ENCODE measurements around the gene ATAD3B. TPM values are rescaled to one million over a fixed set of nuclear protein-coding genes. Genes with fewer than 3 reads are reported as not detected.
"Not testable (repeated sequence)": the region's sequence is repeated elsewhere in the genome, so short reads cannot be mapped to it uniquely, and the experiment has no call there.

ATAD3B gene
- total RNA-seq, 1 donor from 2014 or later: 16.0 TPM

DNA sequence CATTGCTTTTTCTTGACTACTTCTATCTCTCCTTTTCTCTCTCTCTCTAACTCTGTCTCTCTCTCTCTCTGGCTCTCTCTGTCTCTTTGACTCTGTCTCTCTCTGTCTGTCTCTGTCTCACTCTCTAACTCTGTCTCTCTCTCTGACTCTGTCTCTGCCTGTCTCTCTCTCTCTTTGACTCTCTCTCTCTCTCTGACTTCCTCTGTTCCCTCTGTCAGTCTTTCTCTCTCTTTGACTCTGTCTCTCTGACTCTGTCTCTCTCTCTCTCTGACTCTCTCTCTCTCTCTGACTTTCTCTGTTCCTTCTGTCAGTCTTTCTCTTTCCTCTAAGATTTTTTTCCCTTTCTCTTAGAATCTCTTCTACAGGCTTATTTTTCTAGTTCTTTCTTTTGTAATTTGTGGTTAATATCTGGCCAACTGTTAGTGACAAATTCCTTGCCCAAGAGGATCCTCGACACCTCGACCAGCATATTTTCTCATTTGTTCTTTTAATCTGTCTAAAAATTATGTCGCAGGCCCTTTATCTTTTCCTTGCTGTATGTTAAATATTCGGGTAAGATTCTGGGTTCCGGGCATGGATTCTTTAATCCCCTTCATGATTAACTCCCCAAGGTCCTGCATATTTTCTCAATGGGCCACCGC lies 22.3 kb upstream of the ATAD3B start, which contains the start of gene ATAD3C:
Gene ATAD3C, plus strand, starts transcription at position 591 of the 641 bp plus-strand sequence. CDS start 995 bp downstream, outside the sequence.
- DNase-seq (ENCODE audit: low spot score): no peak
- no peak for ATAC-seq

DNA sequence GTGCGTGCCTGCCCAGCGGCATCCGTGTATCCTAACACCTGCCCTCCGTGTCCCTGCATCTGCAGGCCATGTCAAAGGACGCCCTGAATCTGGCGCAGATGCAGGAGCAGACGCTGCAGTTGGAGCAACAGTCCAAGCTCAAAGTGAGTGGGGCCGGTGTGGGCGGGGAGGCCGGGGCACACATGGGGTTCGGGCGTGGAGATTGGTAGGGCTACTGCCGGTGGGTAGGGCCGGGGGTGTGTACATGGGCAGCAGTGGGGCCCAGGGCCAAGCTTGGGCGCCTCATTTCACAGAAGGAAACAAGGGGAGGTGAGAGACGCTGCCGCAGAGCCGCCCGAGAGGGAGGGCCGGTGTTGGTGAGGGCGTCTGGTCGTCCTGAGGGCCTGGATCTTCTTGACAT lies 20.9 kb upstream of the ATAD3B start:
- not testable (repeated sequence) for ATAC-seq; DNase-seq (ENCODE audit: low spot score)

DNA sequence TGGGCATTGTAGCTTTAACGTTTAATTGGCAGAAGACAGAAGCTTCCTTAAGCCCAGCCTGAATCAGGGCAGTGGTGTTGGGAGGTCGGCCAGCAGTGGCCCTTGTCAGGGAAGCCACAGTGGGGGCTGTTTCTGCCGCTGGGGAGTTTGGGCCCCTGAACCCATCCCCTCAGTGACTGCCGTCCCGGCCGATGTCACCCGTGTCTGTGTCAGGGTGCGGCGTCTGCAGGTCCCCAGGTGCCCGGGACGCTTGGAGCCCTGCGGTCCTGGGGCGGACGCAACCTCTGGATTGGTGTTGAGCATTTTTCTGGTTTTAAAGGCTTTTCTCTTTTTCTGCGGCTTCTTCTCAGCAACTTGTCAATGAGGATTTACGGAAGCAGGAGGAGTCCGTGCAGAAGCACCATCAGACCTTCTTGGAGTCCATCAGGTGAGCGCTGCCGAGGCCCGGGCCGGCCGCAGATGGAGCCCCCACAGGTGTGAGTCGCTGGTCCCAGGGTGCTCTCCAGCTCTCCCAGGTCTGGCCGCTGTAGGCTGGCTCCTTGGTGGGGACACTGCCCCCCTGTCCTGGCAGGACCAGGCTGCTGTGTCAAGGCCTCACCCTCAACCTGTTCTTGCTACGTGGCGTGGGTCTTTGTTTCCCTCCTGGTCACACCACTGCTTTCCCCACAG lies 19.7 kb upstream of the ATAD3B start:
- DNase-seq (ENCODE audit: low spot score) (no peak), ATAC-seq (no peak)

DNA sequence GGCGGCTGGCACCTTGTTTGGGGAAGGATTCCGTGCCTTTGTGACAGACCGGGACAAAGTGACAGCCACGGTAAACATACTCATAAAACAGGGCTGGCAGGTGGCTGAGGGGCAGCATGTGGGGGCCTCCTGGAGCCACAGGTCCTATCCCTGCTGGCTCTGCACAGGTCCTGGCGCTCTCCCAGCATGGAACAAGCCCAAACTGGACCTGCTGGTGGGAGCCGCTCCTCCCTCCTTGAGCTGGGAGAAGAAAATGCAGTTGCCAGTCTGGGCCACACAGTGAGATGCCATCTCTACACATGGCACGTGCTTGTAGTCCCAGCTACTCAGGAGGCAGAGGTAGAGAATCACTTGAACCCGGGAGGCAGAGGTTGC lies 19.2 kb upstream of the ATAD3B start:
- not testable (repeated sequence) for DNase-seq (ENCODE audit: low spot score); ATAC-seq

DNA sequence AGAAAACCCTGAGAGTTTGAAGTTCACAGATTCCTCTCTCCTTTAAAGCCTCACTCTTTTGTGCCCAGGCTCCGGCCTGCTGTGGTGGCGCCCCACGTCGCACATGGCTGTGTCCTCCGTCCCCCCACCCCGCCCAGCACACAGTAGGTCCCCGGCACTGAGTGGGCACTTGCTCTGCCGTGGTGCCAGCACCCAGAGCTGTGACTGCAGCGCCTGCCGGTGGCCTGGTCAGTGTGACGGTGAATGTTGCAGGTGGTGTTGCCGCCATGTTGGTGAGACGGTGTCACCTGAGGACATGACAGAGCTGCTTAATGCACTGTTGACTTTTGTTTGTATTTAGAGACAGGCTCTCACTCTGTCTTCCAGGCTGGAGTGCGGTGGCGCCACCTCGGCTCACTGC lies 18.7 kb upstream of the ATAD3B start:
- DNase-seq (ENCODE audit: low spot score): no peak
- no peak for ATAC-seq

DNA sequence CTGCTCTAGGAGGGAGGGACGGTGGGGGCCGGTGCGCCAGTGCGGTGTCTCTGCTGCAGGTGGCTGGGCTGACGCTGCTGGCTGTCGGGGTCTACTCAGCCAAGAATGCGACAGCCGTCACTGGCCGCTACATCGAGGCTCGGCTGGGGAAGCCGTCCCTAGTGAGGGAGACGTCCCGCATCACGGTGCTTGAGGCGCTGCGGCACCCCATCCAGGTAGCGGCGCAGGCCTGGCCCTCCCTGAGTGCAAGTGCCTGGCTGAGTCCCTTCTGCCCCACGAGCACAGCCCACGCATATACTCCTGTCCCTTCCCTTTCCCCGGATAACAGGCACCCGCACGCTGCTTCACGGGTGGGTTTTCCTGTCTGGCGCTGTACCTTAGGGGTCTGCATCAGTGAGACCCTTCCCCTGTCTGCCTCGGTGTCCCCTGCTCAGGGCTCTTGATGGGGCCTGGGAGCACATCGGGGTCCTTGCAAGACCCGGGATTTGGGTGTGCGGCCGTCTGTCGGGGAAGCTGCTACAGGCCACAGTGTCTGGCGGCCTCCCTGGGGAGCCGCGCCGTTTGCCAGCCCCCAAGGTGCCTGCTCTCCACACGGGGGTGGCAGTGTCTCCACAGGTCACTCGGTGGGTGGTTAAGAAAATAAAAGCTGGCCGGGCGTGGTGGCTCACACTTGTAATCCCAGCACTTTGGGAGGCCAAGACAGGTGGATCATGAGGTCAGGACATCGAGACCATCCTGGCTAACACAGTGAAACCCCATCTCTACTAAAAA lies 17.1 kb upstream of the ATAD3B start:
- not testable (repeated sequence) for ATAC-seq; DNase-seq (ENCODE audit: low spot score)

DNA sequence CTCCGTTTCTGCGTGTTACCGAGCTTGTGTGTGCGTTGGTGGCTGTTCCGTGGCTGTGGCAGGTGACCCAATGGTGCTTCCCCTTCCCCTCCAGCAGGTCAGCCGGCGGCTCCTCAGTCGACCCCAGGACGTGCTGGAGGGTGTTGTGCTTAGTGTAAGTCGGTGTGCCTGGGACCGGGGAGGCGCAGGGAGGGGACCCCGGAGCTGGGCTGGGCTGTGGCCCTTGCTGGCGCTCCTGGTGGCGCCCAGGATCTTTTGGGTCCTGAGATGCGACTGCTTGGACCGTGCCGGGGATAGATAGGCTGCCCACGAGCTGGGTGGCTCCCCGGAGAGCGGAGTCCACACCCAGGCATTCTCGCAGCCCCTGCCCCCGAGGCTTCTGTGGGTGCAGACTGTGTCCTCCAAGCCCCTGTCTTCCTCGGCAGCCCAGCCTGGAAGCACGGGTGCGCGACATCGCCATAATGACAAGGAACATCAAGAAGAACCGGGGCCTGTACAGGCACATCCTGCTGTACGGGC lies 16.1 kb upstream of the ATAD3B start:
- no peak for ATAC-seq
- DNase-seq (ENCODE audit: low spot score): no peak

DNA sequence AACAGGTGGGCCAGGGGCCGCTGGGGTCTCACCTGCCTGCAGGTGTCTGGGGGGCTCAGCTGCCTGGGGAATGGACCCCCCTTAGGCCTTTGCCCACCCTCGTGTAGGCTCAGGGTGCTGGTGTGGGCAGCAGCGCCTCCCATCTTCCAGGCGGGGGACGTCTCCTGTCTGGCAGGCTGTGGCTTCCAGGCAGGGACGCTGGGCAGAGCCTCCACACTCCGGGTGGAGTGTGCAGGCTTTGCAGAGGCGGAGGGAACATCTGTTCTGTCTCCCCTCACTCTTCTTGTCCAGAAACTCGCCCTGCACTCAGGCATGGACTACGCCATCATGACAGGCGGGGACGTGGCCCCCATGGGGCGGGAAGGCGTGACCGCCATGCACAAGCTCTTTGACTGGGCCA lies 15.6 kb upstream of the ATAD3B start:
- ATAC-seq; DNase-seq (ENCODE audit: low spot score): not testable (repeated sequence)

DNA sequence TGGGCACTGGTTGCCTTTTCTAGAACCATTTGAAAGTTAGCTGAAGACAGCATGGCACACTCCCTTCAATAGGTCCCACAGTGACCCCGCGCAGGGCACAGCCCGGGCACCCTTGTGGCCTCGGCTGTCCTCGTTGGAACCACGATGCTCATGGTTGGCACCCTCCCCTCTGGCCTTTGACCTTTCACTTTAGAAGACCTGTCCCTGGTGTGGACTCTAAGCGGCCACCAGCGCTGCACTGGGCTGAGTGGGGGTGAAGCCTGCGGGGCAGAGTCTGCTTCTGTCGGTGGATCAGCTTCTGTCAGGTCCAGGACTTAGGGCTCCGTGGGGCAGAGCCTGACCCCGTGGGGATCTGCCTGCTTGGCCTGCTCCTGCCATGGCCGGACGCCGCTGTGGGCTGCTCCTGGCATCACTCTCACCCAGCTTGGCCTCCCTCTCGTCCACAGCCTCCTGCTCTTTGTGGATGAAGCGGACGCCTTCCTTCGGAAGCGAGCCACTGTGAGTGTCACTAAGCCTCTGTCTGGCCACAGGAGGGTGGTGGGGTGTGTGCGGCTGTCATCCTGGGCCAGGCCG lies 14.8 kb upstream of the ATAD3B start:
- ATAC-seq: peak; percentile 93
- peak; percentile 72 for DNase-seq (ENCODE audit: low spot score)

DNA sequence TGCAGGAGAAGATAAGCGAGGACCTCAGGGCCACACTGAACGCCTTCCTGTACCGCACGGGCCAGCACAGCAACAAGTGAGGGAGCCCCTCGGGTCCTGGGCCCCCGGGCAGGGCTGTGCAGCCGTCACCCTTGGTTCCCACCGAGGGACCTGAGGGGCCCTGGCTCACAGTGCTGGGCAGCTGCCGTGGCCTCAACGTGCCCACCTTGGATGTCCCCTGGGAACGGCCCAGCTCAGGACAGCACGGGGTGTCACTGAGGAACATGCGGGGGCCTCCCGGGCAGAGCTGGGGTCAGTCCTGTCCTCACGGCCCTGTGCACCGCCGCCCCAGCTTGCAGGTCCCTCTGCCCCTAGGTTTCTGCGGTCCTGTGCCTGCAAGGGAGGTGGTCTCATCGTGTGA lies 12.4 kb upstream of the ATAD3B start:
- not testable (repeated sequence) for DNase-seq (ENCODE audit: low spot score); ATAC-seq

DNA sequence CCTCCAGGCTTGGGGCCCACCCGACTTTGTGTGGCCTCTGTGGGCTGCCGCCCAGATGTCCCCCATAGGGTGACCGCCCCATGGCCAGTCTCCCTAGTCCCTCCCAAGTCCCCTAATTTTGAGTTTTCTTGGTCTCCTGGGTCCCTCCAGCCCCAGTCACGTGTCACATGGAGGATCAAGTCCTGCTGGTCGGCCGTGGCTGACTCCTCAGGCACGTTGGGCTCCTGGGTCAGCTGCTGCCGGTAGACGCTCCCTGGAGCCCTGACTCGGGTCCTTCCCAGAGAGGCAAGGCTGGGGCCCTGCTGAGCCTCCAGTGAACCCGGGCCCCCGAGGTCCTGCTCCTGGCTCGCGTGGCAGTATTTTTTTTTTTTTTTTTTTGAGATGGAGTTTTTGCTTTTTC lies 11.9 kb upstream of the ATAD3B start:
- not testable (repeated sequence) for DNase-seq (ENCODE audit: low spot score); ATAC-seq

DNA sequence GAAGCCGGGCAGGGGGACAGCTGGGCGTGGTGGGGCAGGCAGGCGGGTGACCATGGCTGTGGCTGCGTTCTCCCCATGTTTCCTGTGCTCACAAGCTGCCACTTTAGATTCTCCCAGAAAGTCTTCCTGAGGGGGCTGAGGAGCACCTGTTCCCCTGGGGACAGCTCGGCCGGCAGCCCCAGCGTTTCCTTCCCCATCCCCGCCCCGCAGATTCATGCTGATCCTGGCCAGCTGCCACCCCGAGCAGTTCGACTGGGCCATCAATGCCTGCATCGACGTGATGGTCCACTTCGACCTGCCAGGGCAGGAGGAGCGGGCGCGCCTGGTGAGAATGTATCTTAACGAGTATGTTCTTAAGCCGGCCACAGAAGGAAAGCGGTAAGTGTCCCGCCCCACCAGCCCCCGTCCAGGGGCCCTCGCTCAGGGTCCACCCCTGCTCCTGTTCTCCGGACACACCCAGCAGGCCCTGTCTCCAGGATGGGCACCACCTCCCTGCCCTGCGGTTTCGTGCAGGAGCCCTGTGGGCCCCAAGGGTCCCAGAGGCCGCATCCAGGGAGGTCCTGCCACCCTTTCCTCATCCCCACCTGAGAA lies 10.9 kb upstream of the ATAD3B start:
- ATAC-seq: no peak
- no peak for DNase-seq (ENCODE audit: low spot score)

DNA sequence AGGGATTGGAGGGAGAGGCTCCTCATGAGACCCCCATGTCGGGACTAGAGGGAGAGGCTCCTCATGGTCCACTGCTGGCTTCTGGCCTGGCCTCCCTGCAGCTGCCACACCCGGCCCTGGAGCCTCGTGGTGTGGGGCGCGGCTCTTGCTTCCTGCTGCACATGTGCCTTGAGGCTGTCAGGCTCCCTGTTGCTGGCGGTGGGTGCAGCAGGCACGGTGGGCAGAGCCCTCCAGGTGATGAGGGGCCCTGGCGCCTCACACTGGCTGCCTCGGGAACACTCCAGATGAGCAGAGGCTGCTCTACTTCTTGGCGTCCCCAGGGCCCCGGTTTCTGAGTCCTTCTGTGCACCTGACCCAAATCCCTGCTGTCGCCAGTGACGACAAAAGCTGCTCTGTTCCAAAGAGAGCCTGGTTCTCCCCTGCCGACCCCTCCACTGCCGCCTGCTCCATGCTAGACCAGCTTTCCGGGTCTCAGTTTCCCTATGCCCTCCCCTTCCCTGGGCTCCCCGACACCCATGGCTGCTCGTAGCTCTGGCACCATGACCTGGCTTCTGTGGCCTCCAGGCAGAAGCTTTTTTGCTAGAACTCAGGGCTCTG lies 9.7 kb upstream of the ATAD3B start:
- DNase-seq (ENCODE audit: low spot score): no peak
- ATAC-seq: no peak

DNA sequence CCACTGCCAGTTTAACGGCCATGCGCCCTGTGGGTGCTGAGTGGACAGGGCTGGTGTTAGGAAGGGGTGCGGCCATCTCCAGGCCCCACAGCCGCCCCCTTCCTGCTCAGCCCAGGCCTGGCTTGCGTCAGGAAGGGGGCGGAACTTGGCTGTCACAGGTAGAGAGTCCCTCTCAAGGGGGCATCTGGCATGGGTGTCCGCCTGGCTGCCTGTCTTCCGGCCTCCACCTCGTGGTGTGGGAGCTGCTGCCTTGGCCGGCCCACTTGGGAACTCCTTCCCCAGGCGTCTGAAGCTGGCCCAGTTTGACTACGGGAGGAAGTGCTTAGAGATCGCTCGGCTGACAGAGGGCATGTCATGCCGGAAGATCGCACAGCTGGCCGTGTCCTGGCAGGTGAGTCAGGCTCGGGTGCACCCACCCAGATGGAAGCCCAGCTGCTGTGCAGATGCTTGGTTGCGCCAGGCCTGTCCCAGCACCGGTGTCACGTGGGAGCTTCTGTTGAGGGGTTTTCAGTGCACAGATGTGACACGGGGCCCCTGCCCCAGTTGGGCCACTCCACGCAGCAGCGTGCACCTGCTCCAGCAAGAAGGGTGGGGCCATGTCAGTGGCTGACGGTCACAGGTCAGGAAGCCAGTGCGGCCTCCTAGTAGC lies 9.1 kb upstream of the ATAD3B start:
- ATAC-seq (peak; percentile 27), DNase-seq (ENCODE audit: low spot score) (no peak)

DNA sequence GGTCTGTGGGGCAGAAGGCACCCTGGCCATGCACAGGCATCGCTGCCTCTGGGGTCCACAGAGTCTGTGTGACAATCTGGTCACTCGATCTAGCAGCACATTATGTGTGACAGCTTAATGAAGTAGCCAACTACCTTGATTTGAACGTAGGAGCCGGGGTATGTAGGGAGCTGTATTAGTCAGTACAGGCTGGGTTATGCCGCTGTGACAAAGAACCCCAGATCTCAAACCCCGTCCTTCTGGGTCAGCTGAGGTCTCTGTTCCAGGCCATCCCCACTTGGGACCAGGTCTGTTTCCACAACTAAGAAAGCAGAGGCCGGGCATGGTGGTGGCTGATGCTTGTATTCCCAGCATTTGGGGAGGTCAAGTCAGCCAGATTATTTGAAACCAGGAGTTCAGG lies 8.3 kb upstream of the ATAD3B start:
- DNase-seq (ENCODE audit: low spot score) (no peak), ATAC-seq (no peak)

DNA sequence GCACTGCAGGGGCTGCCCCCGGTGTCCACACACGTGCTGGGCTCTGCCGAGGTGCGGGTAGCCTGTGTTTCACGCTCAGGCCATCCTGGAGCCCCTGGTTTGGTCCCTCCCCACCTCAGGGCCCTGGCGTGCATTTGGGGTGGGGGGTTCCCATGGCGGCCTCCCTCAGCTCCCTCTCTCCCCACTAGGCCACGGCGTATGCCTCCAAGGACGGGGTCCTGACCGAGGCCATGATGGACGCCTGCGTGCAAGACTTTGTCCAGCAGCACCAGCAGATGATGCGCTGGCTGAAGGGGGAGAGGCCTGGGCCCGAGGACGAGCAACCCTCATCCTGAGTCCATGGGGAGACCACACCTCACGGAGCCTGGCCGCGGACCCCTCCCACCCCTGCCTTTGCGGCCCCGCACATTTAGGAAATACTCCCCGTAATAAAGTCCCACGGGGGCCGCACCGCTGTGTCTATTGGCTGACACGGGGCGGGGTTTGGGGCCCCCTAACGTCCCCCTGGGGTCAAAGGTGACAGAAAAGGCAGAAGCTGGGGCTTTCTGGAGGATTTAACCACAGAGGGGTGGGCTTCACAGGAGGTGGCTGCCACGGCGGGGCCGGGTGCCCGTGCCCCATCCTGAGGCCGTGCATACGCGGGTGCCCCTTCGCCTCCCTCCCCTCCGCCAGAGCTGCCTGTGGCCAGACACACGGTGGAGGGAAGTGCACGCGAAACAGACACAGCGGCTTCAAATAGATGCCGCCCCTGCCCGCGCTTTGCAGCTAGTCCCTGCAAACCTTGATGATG lies 3.2 kb upstream of the ATAD3B start:
- not testable (repeated sequence) for DNase-seq (ENCODE audit: low spot score); ATAC-seq

DNA sequence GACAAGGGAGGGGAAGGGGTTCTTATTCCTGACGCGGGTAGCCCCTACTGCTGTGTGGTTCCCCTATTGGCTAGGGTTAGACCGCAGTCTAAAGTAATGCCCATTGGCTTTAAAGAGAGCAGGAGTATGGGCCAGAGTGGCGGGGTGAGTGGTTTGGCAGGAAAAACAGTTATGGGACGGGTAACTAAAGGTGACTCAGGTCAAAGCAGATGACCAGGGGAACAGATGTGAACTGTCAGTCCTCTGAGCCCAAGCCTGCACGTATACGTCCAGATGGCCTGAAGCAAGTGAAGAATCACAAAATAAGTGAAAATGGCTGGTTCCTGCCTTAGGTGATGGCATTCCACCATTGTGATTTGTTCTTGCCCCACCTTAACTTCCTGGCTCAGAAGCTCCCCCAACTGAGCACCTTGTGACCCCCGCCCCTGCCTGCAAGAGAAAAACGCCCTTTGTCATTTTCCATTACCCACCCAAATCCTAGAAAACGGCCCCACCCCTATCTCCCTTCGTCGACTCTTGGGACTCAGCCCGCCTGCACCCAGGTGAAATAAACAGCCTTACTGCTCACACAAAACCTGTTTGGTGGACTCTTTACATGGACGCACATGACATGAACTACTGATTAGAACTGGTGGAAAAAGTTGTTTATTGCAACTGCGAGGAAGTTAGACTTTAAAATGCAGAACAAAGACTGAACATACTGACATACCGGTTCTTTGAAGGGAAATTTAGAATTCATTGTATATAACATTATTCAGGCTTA lies 758 bp upstream of the ATAD3B start:
- ATAC-seq (peak; percentile 4), DNase-seq (ENCODE audit: low spot score) (no peak)

Data from left lobe of liver (tissue), 2 donors.